ENCODE results near the gene LARGE2. TPM values are rescaled to one million over a fixed set of nuclear protein-coding genes. Genes with fewer than 3 reads are reported as not detected.

LARGE2 gene
- total and polyA plus RNA-seq, 2 donors (not counting 3 experiments of a cell fraction or from before 2014, with no cell fraction given): 0.06 TPM; not detected in 1

- dilution Hi-C loops (cut with MboI; ENCODE audit: extremely low pct_ligation_motif_present, low sequenced_read_pairs): no loop called here
- TF ChIP-seq POLR2A (IDR thresholded peaks at IDR 0.05; ENCODE audit: low read depth, low read length) (no peak), POLR2AphosphoS5 (IDR thresholded peaks at IDR 0.05; ENCODE audit: insufficient read depth, low read depth, low read length) (no peak), MAX (IDR thresholded peaks at IDR 0.05; ENCODE audit: insufficient read depth, insufficient read length) (no peak), JUN (IDR thresholded peaks at IDR 0.05; ENCODE audit: borderline replicate concordance, insufficient read depth, insufficient read length, low read depth) (no peak), EZH2 (IDR thresholded peaks at IDR 0.05; ENCODE audit: borderline replicate concordance, low read depth, low read length, severe bottlenecking) (no peak), MYC (IDR thresholded peaks at IDR 0.05; ENCODE audit: low read depth, low read length) (no peak), FOS (IDR thresholded peaks at IDR 0.05; ENCODE audit: borderline replicate concordance, insufficient read depth, low read length) (no peak), GATA2 (IDR thresholded peaks at IDR 0.05; ENCODE audit: insufficient read depth, insufficient read length, low read depth, low read length) (no peak)
- TF ChIP-seq, protein P1, sequence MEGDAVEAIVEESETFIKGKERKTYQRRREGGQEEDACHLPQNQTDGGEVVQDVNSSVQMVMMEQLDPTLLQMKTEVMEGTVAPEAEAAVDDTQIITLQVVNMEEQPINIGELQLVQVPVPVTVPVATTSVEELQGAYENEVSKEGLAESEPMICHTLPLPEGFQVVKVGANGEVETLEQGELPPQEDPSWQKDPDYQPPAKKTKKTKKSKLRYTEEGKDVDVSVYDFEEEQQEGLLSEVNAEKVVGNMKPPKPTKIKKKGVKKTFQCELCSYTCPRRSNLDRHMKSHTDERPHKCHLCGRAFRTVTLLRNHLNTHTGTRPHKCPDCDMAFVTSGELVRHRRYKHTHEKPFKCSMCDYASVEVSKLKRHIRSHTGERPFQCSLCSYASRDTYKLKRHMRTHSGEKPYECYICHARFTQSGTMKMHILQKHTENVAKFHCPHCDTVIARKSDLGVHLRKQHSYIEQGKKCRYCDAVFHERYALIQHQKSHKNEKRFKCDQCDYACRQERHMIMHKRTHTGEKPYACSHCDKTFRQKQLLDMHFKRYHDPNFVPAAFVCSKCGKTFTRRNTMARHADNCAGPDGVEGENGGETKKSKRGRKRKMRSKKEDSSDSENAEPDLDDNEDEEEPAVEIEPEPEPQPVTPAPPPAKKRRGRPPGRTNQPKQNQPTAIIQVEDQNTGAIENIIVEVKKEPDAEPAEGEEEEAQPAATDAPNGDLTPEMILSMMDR (IDR thresholded peaks at IDR 0.05; ENCODE audit: extremely low read depth in 1 of 2, insufficient read depth in 1 of 2, low read depth in 1 of 2, low read length in 2 of 2): no peak
- Histone ChIP-seq H3K4me2 (ENCODE audit: insufficient read depth, low read length) (no peak overlapping the region), H3K9me1 (replicated peaks; ENCODE audit: control insufficient read depth, extremely low read depth, insufficient read depth, low read length) (no peaks in the 10 kb centered on the region), H3K27ac (ENCODE audit: insufficient read depth, low read depth, low read length) (no peak overlapping the region), H3K4me1 (ENCODE audit: control insufficient read depth, extremely low read depth, insufficient read depth, low read length) (no peaks in the 10 kb centered on the region), H3K4me3 (replicated peaks in 1 of 3; ENCODE audit: insufficient read depth in 1 of 3, low read depth in 1 of 3, low read length in 3 of 3) (no peak overlapping the region), H3K9ac (replicated peaks; ENCODE audit: extremely low read depth, insufficient read depth, low read length) (no peak overlapping the region), H3K36me3 (ENCODE audit: control insufficient read depth in 2 of 2, extremely low read depth in 1 of 2, insufficient read depth in 2 of 2, low read length in 2 of 2) (no peaks in the 10 kb centered on the region), H2AFZ (ENCODE audit: low read depth, low read length) (no peak overlapping the region), H3K27me3 (ENCODE audit: control insufficient read depth in 2 of 2, insufficient read depth in 2 of 2, low read length in 2 of 2) (no peaks in the 10 kb centered on the region), H3K79me2 (ENCODE audit: control insufficient read depth, insufficient read depth, low read length) (no peaks in the 10 kb centered on the region), H3K9me3 (replicated peaks; ENCODE audit: control insufficient read depth, insufficient read depth, low read length) (no peaks in the 10 kb centered on the region), H4K20me1 (replicated peaks; ENCODE audit: control insufficient read depth, extremely low read depth, insufficient read depth, low read length) (no peaks in the 10 kb centered on the region)
- no TSS peak for BruUV-seq (replicated peaks)
- ChIA-PET POLR2A (interaction anchor here (0.7 kb wide), 1 partner anchor 20 kb away, joined by 3 read pairs; no protein-coding TSS in a partner anchor), CTCF (no interaction called here)
- FAIRE-seq: no peak
- intact Hi-C loops (cut with micrococcal nuclease): no loop called here
- no peak for DNase-seq (ENCODE audit: low read depth, low spot score)
These were observed 42.4 kb upstream of the LARGE2 start for GRCh38 chr11:45879803-45880686.

Measured in endothelial cell of umbilical vein (primary cell).